Measurements from ENCODE around the gene PRKAG2.

The PRKAG2 gene

DNA sequence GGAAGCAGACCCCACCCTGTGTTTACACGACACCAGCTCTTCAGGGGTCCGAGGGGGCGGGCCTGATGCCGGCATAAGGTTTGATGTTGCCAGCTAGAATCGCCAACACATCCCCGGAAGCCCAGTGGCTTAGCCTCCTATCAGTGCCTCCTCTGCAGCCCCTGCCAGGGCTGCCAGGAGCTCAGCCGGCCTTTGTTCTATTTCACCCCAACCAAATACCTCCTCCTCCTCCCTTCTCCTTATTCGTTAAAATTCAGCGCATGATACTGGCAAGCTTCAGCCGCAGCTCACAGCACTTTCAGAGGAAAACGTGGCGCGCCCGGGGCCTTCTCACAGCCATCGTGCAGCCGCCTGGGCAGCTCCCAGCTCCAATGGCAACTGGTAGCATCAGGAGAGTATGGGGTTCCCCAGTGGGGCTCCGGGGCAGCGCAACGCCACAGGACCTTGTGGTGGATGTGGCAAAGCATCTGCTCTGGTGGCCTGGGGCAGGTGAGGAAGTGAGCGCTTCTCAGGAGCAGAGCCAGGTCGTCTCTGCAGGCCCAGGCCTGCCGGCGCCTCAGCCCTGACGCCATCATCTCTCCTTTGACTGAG lies 180.9 kb downstream of the PRKAG2 start:
- DNase-seq (ENCODE audit: low read depth in 2 of 2): no peak

DNA sequence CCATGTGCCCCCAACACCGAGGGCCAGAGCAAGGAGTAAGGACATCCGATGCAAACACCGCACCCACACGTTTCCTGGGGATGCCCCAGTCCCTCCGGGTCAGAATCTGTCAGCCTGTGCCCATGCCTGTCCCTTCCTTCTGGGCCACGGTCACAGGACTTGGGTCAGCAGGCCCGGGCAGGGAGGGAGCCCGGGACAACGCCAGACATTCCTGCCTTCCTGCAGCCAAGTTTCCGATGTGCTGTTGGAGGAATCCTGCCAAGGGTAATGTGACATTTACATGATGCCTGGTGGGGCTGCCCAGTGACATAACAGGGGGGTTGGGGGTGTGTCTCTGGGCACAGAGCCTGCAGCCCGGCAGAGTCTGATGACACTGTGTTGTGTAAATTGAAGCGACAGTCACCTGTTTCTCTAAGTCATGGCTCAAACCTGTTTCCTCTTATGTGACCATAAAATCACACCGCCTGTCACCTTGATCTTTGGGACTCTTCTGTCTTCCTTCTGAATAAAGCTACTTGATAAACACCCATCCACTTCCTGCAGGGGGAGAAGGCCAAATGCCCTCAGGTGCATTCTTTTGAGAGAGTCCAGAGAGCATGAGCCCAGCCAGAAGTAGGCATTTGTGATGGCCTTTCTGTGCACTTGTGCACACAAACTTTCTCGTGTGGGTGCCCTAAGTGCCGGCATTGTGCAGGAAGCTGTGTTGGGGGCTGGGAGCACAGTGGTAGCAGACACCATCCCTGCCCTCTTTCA lies 181.9 kb downstream of the PRKAG2 start:
- DNase-seq (ENCODE audit: low read depth in 2 of 2): no peak

DNA sequence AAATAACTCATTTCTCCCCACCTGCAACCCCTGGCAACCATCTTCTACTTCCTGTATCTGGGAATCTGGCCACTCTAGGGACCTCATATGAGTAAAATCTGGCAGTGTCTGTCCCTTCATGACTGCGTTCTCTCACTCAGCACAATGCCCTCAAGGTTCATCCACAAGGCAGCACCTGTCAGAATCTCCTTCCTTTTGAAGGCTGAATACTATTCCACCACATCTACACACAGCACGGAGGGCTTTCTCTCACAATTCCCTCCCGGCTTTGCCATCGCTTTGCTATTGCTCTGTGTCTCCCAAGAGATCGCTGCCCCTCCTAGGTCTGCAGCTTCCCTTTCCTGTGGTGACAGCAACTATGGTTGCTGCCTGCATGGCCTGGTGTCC lies 182.5 kb downstream of the PRKAG2 start:
- DNase-seq (ENCODE audit: low read depth in 2 of 2): no peak

DNA sequence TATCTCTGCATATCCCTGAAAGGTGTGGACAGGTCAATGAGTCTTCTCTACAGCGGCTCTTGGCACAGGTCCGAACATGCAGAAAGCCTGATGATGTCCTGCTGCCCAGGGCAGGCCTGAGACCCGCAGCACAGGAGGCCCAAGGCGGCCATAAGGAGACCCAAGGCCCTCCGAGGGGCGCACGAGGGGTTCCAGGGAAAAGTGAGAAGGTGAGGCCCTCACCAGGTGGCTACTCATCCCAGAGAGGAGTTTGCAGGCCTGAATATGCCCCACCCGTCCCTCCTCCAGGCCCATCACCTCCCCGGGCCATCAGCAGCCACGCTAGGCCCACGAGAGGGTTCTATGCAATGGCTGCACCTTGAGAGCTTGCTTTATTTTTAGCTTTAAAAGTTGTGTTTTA lies 183.8 kb downstream of the PRKAG2 start:
- no peak for DNase-seq (ENCODE audit: low read depth in 2 of 2)

DNA sequence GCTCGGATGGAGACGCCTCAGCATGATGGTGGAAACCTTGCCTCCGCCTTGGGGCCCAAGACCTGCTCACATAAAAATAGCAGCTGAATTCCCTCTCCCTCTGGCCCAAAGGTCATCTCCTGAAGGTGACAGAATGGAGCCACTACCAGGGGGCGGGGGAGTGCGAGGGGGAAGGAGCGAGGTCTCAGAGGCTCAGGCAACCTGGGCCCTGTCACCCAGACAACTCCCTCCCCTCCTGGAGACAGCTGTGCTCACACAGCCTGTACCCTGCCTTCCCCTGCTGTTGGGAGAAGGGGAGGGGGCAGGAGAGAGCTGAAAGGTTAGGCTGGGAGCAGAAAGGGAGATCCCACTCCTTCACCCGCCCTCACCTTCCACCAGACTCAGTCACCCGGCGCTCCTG lies 184.2 kb downstream of the PRKAG2 start:
- no peak for DNase-seq (ENCODE audit: low read depth in 2 of 2)

DNA sequence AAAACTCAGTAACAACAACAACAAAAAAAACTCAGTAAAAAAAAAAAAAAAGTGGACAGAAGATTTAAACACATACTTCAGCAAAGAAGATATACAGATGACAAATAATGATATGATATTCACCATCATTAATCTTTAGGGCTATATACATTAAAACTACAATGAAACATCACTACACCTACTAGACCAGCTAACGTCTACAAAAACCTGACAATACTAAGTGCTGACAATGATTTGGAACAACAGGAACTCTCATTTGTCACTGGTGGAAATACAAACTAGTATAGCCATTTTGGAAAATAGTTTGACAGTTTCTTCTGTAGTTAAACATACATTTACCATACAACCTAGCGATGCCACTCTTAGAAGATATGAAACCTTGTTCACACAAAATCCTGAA lies 185.5 kb downstream of the PRKAG2 start:
- DNase-seq (ENCODE audit: low read depth in 2 of 2): no peak

DNA sequence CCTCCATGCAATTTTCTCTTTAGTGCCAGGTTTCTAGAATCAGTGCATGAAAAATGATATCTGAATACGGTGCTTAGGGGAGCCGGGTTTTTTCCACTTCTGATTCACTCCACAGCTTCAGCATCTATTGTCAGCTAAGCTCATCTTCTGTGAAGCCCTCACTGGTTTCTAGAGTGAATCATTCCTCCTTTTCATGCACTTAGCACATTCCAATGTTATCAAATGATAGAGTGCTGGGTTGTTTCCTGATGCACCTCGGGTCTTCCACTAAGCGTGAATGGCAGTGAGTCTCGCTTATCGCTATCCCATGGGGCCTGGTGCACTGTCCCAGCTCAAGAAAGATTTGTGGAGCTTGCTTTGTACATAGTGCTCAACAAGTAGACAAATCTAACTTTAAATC lies 186.3 kb downstream of the PRKAG2 start:
- DNase-seq (ENCODE audit: low read depth in 2 of 2): no peak

DNA sequence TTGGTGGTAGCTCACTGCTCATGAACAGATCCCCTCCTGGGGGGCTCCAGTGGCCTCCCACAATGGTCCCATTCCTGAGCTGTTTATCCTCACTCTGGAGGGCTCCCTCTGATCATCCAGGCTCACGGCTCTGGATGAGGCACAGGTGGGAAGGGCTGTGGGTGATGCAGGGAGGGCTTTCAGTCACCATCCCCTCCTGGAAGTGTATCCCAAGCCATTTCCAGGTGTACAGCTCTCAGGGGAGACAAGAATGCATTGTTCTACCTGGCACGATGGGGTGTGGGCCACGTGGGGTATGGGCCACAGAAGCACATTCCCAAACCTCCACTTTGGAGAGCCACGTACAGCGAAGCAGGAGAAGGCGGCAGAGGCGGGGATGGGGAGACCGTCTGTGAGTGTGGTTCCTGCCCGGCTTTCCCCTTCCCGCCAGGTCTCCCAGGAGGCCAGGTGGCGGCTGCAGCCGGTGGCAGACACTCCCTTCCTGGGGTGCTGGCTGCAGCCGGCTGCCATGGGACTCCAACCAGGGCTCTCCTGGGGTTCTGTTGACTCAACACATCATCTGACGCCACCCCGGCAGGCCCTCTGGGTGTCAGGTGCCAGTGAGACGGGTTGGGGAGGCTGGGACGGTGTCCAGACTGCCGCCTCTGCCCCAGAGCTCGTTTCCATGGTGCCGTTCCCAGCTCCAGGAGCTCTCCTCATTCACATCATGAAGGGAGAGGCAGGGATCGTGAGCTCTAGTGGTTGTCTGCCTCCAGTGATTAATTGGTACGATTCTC lies 187.5 kb downstream of the PRKAG2 start:
- no peak for DNase-seq (ENCODE audit: low read depth in 2 of 2)

DNA sequence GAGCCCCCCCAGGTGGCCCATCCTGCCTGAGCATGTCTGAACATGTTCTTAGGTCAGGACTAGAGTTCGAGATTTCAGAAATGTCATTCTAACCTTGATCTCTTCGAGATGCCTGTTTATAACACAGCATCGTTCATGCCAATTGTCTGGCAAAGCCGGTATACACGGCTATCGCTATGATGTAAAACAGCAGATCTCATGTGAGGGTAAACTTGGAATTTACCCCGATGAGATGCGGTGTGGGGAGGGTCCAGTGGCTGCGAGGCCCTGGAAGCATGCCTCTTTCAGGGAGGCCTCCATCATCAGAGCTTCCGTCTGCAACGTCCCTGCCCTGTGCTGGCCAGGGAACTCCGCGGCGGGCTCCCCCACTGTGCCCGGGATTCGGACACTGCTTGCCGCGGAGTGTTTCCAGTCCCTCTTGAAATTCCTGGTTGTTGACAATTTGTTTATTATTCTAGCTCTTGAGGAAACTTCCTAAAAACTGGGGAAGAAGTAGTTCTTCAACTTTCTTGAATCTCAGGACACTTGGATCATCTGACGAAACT lies 188.6 kb downstream of the PRKAG2 start:
- no peak for DNase-seq (ENCODE audit: low read depth in 2 of 2)

DNA sequence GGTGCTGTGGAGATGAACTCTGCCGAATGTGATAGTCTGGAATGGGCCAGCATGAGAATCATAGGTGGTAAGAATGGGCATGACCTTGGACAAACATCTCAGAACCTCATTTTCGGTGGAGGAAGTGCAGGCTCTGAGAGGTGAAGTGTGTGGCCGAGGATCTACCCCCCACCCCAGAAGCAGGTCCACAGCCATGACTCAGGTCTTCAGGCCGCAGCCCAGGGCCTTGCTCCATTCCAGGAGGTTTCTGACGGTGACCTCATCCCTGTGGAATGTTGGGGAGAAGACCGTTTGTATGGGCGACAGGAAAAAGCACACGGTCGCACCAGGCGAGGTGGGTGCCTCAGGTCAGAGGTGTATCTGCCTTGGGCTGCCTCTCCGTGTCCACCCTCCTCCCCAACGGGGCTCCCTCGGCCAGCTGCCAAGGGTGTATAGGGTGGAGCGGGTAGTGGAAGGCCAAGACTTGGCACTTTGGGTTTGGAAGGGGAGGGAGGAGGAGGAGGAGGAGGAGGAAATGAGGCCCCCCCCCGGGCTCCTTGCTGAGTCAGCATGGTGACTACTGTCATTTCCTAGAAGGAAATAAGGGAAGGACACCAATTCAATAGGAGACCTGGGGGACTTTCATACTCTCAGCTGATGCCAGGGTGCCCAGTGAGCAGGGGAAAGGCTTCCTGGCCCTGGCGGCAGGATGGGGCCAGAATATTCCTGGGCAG lies 189.2 kb downstream of the PRKAG2 start:
- no peak for DNase-seq (ENCODE audit: low read depth in 2 of 2)

DNA sequence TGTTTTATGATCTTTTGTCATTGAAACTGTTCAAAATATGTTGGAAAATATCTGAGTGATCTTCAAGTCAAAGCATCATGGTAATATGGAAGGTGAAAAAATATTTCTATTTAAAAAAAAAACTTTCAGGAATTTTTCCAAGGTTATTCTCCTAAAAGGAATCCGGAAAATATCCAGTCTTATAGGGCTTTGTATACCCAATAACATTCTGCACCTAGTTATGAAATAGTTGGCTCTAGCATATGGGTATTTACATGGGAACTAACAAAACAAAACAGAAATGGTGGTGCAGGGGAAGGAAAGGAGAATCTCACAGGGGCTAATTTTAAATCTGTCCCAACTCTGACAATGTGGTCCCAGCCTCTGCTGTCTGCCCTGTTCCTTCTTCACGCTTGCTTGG lies 190.1 kb downstream of the PRKAG2 start:
- DNase-seq (ENCODE audit: low read depth in 2 of 2): no peak

DNA sequence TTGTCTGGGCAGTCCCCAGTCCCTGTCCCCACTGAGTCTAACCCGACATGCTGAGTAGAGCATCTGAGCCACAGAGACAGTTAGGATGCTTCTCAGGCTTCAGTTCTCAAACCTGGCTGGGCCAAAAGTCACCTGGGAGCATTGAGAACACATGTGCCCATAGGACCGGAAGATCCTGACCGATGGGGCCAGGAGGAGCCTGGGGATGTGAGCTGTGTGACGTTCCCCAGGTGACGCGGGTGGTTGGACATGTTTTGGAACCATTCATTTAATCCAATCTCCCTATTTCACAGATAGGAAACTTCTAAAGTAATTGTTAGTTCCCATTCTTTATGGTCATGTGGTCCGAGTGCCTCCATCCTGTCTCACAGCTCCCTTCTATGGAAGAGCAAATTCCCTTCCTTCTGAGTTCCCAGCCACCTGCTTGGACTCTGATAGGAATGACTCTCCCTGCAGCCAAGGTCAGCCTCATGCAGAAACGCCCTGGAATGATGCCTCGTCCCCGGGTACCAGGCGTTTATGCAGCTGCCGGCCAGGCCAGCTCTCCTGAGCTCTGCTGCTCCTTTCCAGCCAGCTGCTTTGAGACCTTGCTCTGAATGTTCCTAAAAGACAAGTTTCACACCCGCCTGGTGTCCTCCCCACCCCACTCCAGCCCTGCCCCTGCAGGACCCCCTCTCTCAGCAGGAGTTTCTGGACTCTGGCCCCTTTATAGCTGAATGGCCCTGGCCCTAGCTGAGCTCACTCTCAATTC lies 190.7 kb downstream of the PRKAG2 start:
- no peak for DNase-seq (ENCODE audit: low read depth in 2 of 2)

DNA sequence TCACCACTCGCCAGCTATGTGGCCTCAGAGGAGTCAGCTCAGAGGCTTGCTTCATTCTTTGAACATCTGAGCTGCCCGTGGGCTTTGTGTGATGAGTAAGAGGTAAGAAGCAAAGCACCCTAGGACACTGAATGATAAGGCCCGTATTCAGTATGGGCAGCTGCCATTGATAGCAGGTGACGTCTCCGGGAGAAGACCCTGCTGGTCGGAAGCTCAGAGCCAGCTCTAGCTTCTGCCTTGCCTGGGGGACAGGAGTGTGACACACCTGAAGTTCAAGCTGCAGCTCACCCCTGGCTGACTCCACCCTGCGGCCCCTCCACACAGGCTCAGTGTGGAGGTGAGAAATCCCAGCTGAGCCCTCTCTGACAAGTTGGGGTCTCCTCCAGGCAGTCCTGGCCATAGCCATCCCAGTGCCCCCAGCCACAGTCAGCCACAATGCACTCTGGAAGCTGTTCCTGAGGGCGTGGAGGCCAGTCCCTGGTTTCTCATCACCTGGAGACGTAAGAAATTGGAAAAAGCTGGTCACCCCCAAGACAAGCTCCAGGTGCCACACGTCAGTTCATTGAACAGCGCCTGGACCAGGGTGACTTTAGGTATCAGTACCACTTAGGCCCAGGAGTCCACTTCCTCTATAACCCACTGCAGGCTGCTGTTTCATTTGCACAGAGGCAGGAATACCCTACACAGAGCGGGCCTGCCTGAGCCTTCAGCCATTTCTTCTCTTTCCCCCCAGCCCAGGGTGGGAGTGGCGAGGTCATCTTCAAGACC lies 192.3 kb downstream of the PRKAG2 start:
- no peak for DNase-seq (ENCODE audit: low read depth in 2 of 2)

DNA sequence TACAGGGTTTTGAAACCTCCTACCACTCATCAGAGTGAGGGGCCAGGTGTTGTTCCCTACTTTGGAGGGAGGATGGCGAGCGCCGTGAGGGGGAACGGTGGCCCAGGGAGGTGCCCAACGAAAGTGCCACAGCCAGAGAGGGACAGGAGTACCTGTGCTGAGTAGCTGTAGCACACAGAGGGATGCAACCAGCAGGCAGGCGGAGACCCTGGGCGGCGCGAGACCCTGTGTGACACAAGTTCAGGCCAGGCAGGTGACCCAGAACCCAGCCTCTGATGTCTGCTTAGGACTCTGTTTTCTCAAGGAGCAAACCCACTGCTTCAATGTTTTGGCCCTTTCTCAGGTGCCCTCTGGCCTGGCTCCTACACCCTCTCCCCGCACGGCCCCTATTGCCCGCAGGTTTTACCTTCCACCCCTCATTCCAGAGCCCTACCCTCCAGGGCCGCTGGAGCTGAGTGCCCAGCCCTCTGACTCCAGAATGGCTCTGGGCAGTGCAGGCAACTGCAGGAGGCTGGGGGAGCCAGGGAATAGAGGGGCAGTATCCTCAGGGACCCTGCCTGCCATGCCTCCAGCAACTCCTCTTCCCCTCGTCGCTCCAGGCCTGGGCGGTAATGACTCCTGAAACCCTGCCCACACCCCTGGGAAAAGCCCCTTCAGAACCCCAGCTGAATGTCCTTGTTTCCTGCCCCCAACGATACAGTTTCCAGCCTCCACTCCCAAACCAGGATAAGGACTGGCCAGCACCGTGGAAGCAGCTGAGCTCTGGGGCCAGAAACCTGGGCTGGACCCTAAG lies 193.1 kb downstream of the PRKAG2 start:
- DNase-seq (ENCODE audit: low read depth in 2 of 2): no peak

DNA sequence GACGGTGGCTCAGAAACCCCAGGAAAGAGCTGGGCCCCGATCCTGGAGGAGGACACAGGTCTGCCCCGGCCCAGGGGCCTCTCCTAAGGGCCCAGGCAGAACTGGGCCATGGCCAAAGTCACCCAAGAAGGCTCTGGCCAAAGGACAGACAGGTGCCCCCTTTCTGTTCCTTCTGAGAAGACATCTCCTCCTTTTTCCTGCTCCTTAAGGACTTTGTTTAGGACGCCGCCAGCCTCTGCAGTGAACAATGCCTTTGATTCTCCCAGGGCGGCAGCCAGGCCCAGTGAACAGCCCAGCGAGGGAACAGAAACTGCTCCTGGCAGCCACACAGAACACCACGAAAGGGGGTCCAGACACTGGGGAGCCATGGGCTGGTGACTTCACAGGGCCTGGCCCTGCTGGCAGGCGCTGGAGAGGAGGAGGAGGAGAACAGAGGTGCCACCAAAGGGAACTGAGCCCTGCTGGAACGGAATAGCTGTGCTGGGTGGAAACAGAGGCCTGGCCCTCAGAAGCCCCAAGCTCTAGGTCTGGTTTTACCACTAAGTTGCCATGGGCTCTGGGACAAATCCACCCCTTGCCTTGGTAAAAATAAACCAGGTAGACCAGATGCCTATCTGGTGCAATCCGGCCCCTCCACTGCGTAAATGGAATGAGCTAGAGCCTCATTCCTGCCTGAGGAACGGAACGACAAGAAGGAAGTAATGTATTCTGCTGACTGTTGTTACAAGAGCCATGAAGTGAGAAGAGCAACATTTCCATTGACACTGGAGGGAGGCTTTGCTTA lies 193.9 kb downstream of the PRKAG2 start:
- no peak for DNase-seq (ENCODE audit: low read depth in 2 of 2)

DNA sequence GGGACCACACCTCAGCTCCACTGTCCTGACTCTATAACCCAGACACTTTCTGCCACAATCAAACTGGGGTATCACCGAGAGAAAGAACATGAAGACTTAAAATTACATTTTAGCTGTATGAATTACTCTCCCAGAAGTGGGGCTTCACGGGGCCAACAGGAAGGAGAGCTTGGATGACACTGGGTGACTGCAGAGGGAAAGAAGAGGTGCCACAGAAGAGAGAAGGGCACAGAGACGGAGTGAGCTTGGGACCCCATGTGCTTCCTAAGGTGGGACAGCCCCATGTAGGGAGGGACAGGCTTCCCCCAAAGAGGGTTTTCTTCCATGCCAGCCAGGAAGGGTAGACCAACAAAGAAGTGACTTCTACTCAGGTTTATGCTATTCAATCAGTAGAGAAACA lies 195.2 kb downstream of the PRKAG2 start:
- DNase-seq (ENCODE audit: low read depth in 2 of 2): no peak

DNA sequence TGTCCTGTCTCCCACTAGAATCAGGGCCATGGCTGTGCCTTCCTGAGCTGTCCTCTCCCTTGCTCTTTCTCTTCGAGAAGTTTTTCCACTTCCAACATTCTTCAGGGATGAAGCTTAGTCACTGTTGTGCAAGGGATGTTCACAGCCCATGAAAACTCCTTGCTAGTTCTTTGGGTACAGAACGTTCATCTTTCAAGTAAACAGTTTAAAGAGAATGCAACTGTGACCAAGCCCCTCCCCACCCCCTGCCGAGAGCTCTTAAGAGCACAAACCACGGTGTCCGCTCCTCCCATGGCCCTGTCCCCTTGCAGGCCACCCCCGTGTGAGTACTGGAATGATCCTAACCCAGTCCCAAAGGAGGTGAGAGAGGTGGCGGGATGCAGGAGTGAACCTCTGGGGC lies 196.1 kb downstream of the PRKAG2 start:
- no peak for DNase-seq (ENCODE audit: low read depth in 2 of 2)

DNA sequence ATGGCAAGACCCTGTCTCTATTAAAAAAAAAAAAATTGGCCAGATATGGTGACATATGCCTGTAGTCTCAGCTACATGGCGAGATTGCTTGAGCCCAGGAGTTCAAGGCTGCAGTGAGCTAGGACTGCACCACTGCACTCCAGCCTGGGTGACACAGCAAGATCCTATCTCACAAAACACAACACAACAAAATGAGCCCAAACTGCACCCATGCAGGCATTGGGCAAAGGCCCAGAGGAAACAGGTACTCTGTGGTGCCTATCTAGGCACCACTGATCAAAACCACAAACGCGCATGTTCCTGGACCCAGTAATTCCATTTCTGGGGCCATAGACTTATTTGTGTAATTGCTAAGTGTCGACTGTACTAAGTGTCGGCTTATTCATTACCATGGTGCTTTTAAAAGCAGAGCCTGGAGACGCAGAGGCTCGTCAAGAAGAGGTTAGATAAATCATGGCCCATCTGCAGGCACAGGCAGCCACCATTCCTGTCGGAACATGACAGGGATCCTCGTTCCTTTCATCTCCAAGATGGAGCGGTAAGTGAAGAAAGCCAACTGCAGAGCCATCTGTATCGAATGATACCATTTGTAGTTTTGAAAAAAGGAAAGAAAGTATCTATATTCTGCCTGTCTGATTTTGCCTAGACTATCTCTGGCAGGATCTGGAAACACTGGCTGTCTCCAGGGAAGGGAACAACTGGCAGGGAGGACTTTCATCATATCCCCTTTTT lies 196.9 kb downstream of the PRKAG2 start:
- DNase-seq (ENCODE audit: low read depth in 2 of 2): no peak

Data from stimulated activated CD8-positive, alpha-beta memory T cell treated with anti-CD3 and anti-CD28 coated beads, Interleukin-15, amount 100 ng/mL, for 48 hours (primary cell).